SK-N-MC (cell line): ENCODE results near the gene PFN1.

Experiments used
- EZH2 ChIP-seq: fragments of 200-600 bp; sonication (generic); IDR thresholded peaks from one replicate; pipeline ENCODE4 v1.6.1; 2017; ENCODE audit warnings: antibody characterized with exemption
- POLR2AphosphoS5 ChIP-seq: IDR thresholded peaks from 2 replicates; pipeline ENCODE4 v1.6.1; 2012; ENCODE audit warnings: mild to moderate bottlenecking, low read depth, low read length, borderline replicate concordance

DNA sequence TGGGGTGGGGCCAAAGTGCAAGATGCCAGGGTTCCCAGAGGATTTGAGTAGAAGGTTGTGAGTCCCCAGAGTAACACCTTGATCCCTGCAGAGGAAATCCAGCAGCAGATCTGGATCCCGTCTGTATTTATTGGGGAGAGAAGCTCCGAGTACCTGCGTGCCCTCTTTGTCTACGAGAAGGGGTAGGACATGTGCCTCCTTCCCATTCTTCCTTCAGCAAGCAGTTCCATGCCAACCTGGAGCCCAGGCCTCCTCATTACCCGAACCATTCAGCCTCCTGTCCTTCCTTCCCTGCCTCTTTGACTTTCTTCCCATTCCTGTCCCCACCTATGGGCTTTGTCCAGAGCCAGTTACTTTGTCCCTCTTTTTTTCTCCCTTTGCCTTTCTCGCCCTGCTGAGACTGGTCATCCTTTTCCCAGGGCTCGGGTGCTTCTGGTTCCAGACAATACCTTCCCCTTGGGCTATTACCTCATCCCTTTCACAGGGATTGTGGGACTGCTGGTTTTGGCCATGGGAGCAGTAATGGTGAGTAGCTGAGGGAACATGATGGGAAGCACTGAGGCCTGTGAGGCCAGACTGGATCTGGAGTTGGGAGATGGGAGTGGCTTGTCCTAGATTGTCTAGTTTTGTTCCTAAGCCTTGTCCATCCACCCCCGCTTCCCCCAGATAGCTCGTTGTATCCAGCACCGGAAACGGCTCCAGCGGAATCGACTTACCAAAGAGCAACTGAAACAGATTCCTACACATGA is 5.4 kb downstream of the PFN1 start:
- TF ChIP-seq POLR2AphosphoS5 (no peak), EZH2 (no peak)
